ENCODE results near the gene FOXN4.

DNA sequence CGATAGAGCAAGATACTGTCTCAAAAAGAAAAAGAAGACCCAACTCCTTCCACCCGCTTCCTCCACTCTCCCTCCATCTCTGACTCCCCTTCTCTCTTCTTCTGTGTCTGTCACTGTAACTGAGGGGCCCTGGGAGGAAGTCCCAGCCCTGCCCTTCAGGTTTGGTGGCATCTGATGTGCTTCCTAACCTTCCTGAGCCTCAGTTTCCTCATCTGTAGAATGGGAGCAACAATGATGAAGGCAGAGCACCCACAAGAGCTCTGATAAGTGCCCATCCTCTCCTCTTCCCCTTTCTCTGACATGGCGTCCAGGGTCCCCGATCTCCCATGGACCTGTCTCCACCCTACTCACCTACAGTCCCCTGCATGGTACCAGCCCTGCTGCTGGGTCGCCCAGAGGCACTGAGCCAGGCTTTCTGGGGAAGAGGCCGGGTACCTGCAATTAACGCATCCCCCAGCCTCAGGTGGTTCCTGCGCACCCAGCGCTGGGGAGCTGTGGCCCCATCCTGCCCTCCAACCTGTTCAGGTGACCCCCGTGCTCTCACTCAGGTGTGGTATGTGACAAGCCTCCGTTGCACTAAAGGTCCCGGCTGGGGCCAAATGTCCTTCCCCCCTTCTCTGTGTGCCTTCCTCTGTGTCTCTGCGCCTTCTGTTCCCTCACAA is 13.2 kb downstream of the FOXN4 start:
- TF ChIP-seq, protein P1, sequence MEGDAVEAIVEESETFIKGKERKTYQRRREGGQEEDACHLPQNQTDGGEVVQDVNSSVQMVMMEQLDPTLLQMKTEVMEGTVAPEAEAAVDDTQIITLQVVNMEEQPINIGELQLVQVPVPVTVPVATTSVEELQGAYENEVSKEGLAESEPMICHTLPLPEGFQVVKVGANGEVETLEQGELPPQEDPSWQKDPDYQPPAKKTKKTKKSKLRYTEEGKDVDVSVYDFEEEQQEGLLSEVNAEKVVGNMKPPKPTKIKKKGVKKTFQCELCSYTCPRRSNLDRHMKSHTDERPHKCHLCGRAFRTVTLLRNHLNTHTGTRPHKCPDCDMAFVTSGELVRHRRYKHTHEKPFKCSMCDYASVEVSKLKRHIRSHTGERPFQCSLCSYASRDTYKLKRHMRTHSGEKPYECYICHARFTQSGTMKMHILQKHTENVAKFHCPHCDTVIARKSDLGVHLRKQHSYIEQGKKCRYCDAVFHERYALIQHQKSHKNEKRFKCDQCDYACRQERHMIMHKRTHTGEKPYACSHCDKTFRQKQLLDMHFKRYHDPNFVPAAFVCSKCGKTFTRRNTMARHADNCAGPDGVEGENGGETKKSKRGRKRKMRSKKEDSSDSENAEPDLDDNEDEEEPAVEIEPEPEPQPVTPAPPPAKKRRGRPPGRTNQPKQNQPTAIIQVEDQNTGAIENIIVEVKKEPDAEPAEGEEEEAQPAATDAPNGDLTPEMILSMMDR (IDR thresholded peaks at IDR 0.05): no peak
- TF ChIP-seq POLR2A (IDR thresholded peaks at IDR 0.05): no peak
